ENCODE measurements around the gene FOXN1.
A peak's percentile ranks its signal among the peaks of the same experiment; 100 is the strongest.

The FOXN1 gene

GRCh38 chr17:28527859-28528258, 21.7 kb downstream of the FOXN1 start:
- DNase-seq = no peak

GRCh38 chr17:28528327-28529012, 22.3 kb downstream of the FOXN1 start:
- DNase-seq = no peak

DNA sequence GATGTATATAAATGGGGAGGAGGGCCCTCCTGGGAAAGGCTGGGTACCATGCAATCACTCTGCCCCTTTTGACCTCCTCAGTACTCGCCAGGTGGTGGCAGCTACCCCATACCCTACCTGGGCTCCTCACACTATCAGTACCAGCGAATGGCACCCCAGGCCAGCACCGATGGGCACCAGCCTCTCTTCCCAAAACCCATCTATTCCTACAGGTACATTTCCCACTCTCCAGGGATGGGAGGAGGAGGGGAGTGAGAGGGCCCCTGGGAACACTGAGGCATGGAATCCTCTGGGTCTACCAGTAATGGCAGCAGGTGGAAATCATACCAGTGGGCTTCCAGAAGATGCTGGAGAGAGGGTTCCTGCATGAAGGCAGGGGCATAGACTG, 22.9 kb downstream of the FOXN1 start:
- DNase-seq = no peak

GRCh38 chr17:28530250-28530649, 24.1 kb downstream of the FOXN1 start:
- no peak for DNase-seq

DNA sequence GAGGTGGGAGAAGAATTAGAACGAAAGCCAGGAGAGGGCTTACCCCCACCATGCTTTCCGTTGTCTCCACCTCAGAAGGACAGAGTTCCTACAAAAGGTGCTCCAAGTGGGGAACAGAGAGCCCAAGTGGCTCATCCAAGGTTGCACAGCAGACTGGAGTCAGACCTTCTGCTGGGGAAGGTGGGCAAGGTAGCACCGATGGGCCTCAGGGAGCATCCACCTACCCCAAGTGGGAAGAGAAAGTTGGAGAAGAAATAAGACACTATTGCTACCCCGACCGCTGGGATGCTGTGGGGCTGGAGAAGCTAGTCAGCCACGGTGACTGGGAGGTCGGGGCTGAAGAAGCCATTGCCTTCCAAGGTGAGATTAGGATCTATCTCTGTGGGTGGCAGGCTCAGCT, 24.8 kb downstream of the FOXN1 start:
- no peak for DNase-seq

DNA sequence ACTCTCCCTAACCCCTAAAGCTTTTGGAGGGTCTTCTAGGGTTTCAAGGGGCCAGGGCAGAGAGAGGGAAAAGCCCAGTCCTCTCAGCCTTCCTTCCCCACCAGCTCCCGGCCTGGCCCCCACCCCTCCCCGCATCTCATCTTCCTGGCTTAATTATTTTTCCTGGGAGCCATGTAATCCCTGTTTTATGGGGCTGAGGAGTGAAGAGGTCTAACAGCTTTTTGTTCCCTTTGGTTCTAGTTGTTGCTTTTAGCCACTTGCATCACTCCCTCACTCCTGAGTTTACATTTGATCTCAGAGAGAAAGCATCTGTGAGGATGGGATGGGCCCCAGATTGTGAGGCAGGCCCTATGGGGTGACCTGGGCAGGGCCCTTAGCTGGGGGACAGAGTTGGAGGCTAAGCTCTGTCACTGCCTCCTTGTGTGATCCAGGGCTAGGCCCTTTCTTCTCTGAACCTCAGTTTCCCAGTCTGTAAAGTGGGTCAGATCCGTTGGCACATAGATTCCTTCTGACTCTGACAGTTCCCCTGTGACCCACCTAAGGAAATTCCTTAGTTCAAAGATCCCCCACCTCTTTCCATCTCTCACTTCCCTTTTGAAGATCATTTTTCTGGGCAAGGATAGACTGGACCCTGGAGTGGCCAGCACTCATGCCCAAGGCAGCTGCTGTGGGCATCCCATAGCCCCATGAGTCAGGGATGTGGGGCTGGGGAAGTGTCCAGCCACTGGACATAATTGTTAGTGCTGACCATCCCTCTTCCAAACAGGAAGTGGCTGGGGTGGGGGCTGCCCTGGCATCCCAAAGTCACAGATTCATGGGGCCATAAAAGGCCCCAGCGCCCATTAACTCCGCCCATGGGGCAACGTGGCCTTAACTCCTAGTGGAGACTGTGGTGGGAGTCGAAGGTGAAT, 26.2 kb downstream of the FOXN1 start:
- DNase-seq = no peak

DNA sequence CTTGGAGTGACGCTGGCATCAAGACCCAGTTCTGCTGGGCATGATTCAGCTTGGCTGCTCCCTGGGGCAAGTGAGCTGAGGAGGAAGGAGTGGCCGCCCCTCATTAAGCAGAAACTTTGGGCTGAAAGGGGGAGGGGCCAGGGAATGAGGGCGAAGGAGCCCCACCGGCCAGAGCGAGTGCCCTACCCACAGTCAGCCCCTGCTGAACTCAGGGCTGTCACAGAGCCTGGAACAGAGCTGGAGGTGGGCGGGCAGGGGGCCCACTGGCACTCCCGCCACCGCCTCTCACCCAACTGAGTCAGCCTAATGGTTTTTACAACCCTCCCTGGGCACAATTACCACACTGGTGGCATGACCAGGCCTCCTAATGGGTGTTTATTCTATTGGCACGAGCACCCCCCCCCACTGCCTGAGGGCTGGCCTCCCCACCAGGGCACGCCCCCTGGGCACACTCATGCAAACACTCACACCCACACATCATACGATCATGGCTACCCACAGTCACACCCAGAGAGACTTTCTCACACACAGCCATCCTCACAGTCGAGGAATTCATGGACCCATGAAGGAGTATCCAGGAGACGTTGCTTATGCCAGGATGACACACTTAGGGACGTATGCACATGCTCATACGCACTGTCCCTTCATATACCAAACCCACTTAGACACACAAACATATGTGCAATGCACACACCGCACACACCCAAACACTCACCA, 27.1 kb downstream of the FOXN1 start:
- DNase-seq = no peak

GRCh38 chr17:28534740-28535375, 28.7 kb downstream of the FOXN1 start:
- DNase-seq = no peak

- no peak for DNase-seq
Observed at GRCh38 chr17:28536532-28537218, 30.5 kb downstream of the FOXN1 start.

DNA sequence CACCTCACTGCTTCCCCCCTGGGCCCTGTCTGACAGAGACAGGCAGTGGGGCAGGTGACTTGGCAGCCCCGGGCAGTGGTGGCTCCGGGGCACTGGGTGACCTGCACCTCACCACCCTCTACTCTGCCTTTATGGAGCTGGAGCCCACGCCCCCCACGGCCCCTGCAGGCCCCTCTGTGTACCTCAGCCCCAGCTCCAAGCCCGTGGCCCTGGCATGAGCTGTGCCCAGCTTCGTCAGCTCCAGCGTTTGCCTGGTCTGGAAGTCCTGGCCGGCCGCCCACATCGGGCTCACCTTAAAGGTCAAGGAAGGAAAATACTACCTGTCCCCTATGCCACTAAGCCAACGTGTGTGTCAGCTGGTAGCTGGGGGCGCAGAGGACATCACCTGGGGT, 31.1 kb downstream of the FOXN1 start:
- no peak for DNase-seq

GRCh38 chr17:28538296-28538895, 32.2 kb downstream of the FOXN1 start:
- DNase-seq = no peak

DNA sequence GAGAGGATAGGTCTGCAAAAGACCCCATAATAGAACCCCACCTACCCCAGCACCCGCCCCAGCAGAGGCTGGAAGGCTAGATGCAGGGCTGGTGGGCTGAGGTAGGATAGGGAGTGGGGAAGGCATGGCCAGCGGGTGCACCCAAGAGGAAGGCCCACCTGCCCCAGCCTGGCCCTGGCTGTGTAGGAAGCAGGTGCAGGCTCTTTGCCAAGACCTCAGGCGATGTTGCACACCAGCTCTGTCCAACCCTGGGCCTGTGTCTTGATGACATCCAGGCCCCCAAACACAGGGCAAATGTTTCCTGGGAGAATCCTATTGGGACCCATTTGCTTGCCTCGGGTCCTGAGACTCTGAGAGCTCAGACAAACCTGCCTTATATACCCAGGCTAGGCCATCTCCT, 34.1 kb downstream of the FOXN1 start:
- DNase-seq = no peak

DNA sequence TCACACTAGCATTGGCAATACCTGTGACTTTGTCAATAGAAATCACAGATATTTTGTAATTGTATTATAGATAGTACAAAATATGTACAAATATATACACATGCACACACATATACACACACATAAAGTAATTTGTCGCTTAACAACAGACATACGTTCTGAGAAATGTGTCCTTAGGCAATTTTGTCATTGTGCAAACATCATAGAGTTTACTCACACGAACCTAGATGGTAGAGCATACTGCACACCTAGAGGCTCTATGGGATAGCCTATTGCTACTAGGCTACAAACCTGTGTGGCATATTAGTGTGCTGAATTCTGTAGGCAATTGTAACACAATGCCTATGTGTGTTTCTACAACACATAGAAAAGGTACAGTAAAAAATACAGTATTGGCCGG, 35.3 kb downstream of the FOXN1 start:
- no peak for DNase-seq

- DNase-seq = no peak
Observed at GRCh38 chr17:28544402-28545140, 38.4 kb downstream of the FOXN1 start.

- DNase-seq = no peak
Observed at GRCh38 chr17:28545141-28545503, 39.0 kb downstream of the FOXN1 start.

DNA sequence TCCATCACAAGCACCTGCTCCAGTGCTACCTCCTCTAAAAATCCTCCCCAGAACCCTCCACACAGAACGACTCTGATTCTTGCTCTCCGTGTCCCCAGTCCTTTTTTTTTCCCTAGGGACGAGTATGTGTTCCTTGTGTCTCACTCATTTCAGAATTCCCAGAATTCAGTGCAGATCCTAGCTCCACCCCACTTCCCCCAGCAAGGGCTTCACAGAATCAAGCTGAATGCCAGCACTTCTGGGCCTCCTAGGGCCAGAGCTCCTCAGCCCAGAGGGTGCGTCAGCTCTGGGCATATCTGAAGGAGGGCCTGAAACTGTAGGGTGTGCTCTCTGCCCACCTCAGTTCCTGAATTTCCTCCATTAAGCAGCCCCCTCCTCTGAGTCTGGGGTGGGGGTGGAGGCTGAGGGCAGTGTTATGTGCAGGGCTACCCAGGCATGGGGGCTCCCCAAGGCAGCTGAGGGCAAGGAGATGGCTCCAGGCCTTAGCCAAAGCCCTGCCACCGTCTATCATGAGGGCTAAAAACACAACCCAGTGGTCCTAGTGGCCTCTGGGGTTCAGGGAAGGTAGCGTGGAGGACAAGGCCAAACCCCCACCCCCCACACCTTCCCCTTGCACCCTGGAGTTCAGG, 39.8 kb downstream of the FOXN1 start:
- DNase-seq = no peak

DNA sequence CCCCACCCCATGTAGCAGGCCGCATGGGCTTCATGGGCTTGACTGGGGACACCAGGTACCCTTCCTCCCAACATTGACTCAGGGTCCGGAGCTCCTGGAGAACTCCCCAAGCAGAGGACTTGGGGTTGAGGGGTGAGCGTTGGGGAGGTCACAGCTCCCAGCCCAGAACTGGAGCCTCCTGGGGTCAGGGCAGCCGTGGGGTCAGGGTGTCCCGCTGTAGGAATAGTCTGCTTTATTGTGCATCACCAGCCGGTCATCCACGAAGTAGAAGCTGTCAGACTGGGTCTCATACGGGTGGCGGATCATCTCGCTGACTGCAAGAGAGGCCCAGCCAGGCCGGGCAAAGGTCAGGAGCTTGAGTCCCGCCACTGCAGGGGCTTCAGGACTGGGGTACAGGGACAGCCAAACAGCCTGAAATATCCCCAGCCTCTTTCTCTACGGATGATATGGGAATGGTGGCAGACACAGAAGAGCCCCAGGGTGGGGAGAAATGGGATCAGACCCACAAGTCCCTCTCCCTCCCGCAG, 41.0 kb downstream of the FOXN1 start:
- no peak for DNase-seq

DNA sequence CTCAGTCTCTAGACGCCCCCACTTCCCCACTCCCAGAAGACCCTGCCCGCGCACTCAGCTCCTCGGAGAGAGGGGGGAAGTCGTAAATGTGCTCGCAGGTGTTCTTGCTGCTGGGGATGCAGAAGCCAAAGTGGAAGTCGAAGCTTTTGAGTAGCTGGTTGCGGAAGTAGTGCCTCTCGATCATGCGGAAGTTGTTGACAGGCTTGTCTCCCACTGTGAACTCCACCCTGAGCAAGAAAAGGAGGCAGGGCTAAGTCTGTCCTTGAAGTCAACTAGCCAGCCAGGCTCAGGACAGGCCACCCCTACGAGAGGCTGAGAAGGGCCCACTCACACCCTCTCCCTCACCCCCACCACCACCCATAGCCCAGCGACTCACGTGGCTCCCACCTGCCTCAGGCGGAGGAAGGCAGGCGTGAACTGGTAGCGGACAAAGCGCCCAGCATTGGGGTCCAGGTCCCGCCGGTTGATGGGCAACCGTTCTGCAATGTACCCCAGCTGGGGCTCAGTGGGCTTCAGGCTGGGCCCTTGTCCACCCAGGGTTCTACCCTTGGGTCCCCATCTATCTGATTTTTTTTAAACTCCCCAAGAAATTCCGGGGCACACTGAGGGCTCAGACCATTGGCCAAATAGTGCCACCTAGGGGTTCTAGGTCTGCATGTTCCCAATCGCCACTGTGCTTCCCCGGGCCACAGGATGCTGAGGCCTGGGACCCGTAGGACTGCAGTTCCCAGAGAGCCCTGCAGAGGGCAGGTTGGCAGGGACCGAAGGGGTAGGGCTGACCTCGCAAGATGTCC, 41.7 kb downstream of the FOXN1 start:
- peak; percentile 15 for DNase-seq

DNA sequence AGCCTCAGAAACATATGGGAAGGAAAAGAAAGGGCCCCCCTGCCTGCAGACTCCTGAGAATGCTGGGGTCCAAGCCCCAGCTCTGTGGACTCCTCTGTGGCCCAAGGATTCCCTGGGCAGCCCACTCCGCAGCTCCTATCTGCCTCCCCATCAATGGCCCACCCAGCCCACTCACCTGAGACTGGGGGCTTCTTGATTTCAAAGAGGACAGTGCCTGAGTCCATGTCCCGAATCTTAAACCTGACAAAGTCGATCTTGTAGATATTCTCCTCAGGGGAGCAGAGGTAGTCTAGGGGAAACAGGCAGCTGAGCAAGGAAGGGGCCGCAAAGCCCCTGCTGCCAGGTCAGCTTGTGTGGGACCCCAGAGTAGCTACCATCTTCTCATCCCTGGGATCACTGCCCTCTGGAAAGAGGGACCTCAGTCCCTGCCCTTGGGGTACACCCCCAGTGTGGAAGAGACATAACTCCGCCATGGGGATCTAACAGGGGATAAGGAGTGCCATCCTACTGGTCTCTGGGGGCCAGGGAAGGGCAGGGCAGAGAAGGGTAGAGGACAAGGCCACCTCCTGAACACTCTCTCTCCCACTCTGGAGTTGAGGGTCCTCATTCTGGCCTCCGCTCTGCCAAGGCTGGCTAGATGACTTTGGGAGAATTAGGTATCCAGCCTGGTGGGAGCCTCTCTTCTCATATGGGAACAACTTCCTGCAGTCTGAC, 42.4 kb downstream of the FOXN1 start:
- DNase-seq = no peak
